OCI-LY1 (cell line): ENCODE measurements around the gene CALU.

Experiments used
- EZH2 ChIP-seq: fragments of 200-600 bp; sonication (generic), shearing (Covaris generic); IDR thresholded peaks from 2 replicates; pipeline ENCODE4 v1.8.0; 2017; ENCODE audit warnings: borderline replicate concordance, mixed run types, mild to moderate bottlenecking, antibody characterized with exemption, low read length, moderate library complexity, mixed read lengths
- TF ChIP-seq, protein P1 (sequence below): fragments of 200-600 bp; sonication (generic), shearing (Covaris generic); IDR thresholded peaks from 2 replicates; pipeline ENCODE4 v1.5.1; 2017; ENCODE audit warnings: mild to moderate bottlenecking, antibody characterized with exemption, low read length, moderate library complexity, mixed read lengths

GRCh38 chr7:128742206-128742605 is 3.0 kb downstream of the CALU start:
- TF ChIP-seq EZH2, result no peak
- TF ChIP-seq, protein P1, sequence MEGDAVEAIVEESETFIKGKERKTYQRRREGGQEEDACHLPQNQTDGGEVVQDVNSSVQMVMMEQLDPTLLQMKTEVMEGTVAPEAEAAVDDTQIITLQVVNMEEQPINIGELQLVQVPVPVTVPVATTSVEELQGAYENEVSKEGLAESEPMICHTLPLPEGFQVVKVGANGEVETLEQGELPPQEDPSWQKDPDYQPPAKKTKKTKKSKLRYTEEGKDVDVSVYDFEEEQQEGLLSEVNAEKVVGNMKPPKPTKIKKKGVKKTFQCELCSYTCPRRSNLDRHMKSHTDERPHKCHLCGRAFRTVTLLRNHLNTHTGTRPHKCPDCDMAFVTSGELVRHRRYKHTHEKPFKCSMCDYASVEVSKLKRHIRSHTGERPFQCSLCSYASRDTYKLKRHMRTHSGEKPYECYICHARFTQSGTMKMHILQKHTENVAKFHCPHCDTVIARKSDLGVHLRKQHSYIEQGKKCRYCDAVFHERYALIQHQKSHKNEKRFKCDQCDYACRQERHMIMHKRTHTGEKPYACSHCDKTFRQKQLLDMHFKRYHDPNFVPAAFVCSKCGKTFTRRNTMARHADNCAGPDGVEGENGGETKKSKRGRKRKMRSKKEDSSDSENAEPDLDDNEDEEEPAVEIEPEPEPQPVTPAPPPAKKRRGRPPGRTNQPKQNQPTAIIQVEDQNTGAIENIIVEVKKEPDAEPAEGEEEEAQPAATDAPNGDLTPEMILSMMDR, result no peak
